Right atrium auricular region (tissue), 2 donors: ENCODE data around the gene DEXI. TPM values are rescaled to one million over a fixed set of nuclear protein-coding genes. Genes with fewer than 3 reads are reported as not detected.

ENCODE experiments used
- DNase-seq: peaks from one replicate; pipeline ENCODE4 v3.0.0-alpha.2; 2019; ENCODE audit warnings: low spot score
- H3K27ac ChIP-seq, 2 donors: fragments of 200-600 bp; sonication (generic); 1 replicate in 1 of 2; 2 replicates in 1 of 2; pipeline ENCODE4 v1.5.1; 2016 to 2019
- H3K27me3 ChIP-seq, 2 donors: fragments of 200-600 bp; sonication (generic); one replicate each; pipeline versions ENCODE4 v1.5.1 to v1.6.0; 2017 to 2019
- H3K36me3 ChIP-seq: fragments of 200-600 bp; sonication (generic); one replicate; pipeline ENCODE4 v1.5.1; 2016
- H3K4me1 ChIP-seq, 2 donors: fragments of 200-600 bp; sonication (generic); one replicate each; pipeline versions ENCODE4 v1.5.1 to v1.6.0; 2017 to 2019
- H3K4me3 ChIP-seq, 2 donors: fragments of 200-600 bp; sonication (generic); 1 replicate in 1 of 2; 2 replicates in 1 of 2; pipeline ENCODE4 v1.5.1; 2017 to 2019; ENCODE audit warnings: mild to moderate bottlenecking in 1 of 2, moderate library complexity in 1 of 2
- H3K9me3 ChIP-seq, 2 donors: fragments of 200-600 bp; sonication (generic); one replicate each; pipeline ENCODE4 v1.5.1; 2019
- total RNA-seq, 2 donors: library from RNA; depleted of rRNA; stranded (reverse); fragments of >200 nt; gene quantifications; one replicate each; pipeline ENCODE4 v1.1.0, GENCODE V29; 2016
- TF ChIP-seq, protein P1 (sequence below), 2 donors: fragments of 200-600 bp; sonication (generic); IDR thresholded peaks; one replicate each; pipeline ENCODE4 v1.5.1; 2019; ENCODE audit warnings: antibody characterized with exemption in 2 of 2

Gene DEXI
- total RNA-seq, 2 donors from 2014 or later = 129 to 164 TPM

DNA sequence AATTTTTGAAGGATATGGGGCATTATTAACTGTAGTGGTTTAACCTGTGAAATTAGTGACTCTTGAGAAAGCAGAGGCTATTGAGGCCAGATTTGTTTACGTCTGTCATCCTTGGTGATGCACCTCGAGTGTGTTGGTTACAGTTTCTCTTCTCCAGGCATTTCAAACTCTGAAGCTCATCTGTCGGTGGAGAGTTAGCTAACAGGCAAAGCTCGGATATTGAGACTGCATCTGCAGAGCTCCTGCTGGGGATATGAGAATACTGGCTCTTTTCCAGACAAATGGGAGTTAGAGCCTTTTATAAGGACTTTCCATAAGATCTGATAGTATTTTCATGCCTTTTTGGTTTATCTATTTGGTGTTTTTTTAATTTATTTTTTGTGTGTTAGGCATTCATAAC is 8.8 kb upstream of the DEXI start:
- H3K9me3 ChIP-seq = no peaks in the 10 kb centered on the region
- H3K36me3 ChIP-seq = no peaks in the 10 kb centered on the region
- no peaks in the 10 kb centered on the region for H3K27me3 ChIP-seq
- H3K4me3 ChIP-seq = no peak overlapping the region
- H3K27ac ChIP-seq = no peak overlapping the region
- peaks cover 0 to 35% of the 10 kb centered on the region in 2 donors for H3K4me1 ChIP-seq
- TF ChIP-seq, protein P1, sequence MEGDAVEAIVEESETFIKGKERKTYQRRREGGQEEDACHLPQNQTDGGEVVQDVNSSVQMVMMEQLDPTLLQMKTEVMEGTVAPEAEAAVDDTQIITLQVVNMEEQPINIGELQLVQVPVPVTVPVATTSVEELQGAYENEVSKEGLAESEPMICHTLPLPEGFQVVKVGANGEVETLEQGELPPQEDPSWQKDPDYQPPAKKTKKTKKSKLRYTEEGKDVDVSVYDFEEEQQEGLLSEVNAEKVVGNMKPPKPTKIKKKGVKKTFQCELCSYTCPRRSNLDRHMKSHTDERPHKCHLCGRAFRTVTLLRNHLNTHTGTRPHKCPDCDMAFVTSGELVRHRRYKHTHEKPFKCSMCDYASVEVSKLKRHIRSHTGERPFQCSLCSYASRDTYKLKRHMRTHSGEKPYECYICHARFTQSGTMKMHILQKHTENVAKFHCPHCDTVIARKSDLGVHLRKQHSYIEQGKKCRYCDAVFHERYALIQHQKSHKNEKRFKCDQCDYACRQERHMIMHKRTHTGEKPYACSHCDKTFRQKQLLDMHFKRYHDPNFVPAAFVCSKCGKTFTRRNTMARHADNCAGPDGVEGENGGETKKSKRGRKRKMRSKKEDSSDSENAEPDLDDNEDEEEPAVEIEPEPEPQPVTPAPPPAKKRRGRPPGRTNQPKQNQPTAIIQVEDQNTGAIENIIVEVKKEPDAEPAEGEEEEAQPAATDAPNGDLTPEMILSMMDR (IDR thresholded peaks at IDR 0.05) = no peak
- DNase-seq = no peak

DNA sequence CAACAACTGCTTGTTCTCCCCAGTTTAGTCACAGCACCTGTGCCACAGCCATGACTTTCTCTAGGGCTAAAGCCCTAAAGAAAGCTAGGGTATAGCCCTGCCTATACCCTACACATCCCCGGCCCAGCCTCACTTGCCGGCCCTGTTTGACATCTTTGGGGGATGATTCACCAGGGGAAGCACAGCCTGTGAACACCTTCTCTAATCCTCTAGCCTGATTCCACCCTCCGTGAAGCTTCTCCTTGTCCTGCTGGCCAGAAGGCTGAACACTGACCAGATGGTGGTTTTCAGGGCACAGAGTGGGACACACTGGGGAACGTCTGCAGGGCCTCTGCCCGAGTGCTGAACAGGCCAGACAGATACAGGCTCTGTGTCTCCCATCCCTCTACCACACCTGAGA is 8.1 kb upstream of the DEXI start:
- Histone ChIP-seq H3K36me3 (no peaks in the 10 kb centered on the region), H3K4me1 (peaks cover 0 to 41% of the 10 kb centered on the region in 2 donors), H3K27me3 (no peaks in the 10 kb centered on the region), H3K4me3 (no peak overlapping the region), H3K9me3 (no peaks in the 10 kb centered on the region), H3K27ac (no peak overlapping the region)
- TF ChIP-seq, protein P1 (IDR thresholded peaks at IDR 0.05) = no peak
- no peak for DNase-seq

DNA sequence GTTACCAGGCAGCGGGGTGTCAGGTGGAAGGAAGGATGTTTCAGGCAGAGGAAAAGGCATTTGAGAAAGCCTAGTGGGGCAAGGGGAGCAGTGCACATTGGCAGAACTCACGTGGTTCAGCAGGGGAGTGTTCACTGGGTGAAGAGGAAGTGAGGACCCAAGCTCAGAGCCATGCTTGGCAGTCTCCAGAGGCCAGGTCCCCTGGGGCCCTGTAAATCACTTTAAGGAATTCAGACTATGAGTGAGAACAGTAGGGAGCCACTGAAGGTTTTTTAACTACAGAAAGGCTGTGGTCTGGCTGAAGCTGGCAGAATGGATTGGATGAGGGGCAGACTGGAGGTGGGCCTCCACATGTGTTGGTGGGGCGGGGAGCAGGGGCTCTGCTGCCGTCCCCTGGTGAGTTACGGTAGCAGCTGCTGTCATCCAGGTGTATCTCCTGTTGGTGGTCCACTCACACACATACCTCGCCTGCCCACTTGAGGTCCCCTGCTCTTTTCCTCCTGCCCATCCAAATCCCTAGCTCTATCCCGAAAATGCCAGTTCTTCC is 7.2 kb upstream of the DEXI start:
- no peak for DNase-seq
- H3K27me3 ChIP-seq = no peaks in the 10 kb centered on the region
- H3K27ac ChIP-seq = no peak overlapping the region
- peaks cover 0 to 47% of the 10 kb centered on the region in 2 donors for H3K4me1 ChIP-seq
- H3K9me3 ChIP-seq = no peaks in the 10 kb centered on the region
- H3K36me3 ChIP-seq = no peaks in the 10 kb centered on the region
- no peak overlapping the region for H3K4me3 ChIP-seq
- TF ChIP-seq, protein P1 (IDR thresholded peaks at IDR 0.05) = no peak

DNA sequence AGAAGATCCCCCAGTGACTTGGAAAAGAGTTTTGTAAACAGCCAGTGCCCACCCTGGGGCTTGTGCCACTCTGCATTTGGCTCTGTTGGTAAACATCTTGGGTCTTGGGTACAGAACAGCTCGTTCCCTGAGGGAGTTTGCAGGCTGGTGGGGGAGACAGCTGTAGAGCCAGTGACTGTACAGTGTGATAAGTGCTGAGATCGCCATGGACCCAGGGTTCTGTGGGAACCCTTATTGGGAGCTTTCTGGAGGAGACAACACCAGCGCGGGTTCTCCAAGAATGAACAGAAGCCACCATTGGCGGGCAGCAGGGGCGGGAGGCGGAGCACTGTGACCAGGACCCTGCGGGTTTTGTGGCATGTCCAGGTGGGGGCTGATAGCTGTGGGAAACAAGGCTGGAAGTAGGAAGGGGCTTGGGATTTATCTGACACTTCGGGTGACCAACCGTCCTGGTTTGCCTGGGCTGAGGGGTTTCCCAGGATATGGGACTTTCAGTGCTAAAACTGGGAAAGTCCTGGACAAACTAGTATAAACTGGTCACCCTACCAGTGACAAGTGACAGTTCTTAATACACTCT is 5.0 kb upstream of the DEXI start:
- peaks cover 0 to 56% of the 10 kb centered on the region in 2 donors for H3K4me1 ChIP-seq
- H3K27ac ChIP-seq = no peak overlapping the region

DNA sequence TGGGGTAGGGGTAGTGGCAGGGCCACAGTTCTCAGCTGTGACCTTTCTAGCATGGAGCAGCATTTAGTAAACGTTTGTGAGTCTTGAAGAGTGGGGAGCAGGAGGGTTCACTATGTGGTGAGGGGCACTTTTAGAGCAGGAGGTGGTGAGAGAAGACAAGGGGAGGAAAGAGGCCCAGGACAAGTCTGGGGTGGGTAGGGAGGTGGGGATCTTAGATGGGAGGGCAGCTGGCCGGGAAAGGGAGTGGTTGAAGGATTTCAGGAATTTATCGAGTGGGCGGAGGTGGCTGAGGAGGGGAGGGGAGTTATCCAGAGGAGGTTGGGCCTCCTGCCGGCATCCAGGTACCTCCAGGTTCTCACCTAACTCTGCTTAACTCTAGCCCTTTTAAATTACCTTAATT is 4.0 kb upstream of the DEXI start:
- Histone ChIP-seq H3K36me3 (no peaks in the 10 kb centered on the region), H3K4me3 (no peak overlapping the region), H3K27me3 (no peaks in the 10 kb centered on the region), H3K4me1 (peaks cover 0 to 57% of the 10 kb centered on the region in 2 donors), H3K9me3 (no peaks in the 10 kb centered on the region), H3K27ac (no peak overlapping the region)
- TF ChIP-seq, protein P1 (IDR thresholded peaks at IDR 0.05) = no peak
- no peak for DNase-seq

More for the DNA sequence above, 5.0 kb upstream of the DEXI start:
- Histone ChIP-seq H3K4me3 (no peak overlapping the region), H3K36me3 (no peaks in the 10 kb centered on the region), H3K9me3 (no peaks in the 10 kb centered on the region), H3K27me3 (no peaks in the 10 kb centered on the region)
- TF ChIP-seq, protein P1 (IDR thresholded peaks at IDR 0.05) = no peak
- no peak for DNase-seq
